ENCODE results near the gene SLIT1.

Gene SLIT1

DNA sequence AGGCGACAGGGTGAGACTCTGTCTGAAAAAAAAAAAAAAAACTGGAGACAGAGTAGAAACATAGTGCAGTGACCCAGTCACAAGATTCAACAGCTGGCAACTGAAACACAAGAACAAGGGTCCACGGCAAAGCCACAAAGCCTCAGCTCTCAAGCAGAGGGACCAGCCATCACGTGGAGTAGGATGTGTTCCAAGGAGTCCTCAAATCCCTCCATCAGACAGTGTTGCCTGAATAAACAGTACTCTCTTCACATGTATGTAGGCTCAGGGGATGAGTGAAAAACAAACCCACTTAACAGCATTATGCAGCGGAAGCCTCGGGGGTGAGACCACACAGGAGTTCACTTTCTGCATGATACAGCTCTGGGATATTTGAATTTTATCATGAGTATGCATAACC lies 62.0 kb downstream of the SLIT1 start:
- no peak for TF ChIP-seq CTCF (IDR thresholded peaks at IDR 0.05; ENCODE audit: insufficient read depth, low read depth, low read length, missing control alignments)

GRCh38 chr10:97121041-97121440 lies 64.7 kb downstream of the SLIT1 start:
- TF ChIP-seq CTCF (IDR thresholded peaks at IDR 0.05; ENCODE audit: insufficient read depth, low read depth, low read length, missing control alignments): no peak
- no peak for DNase-seq (ENCODE audit: low read depth)
- H3K4me3 ChIP-seq (ENCODE audit: low read length): no peak overlapping the region

More for the DNA sequence above, 62.0 kb downstream of the SLIT1 start:
- no peak overlapping the region for H3K4me3 ChIP-seq (ENCODE audit: low read length)
- no peak for DNase-seq (ENCODE audit: low read depth)

DNA sequence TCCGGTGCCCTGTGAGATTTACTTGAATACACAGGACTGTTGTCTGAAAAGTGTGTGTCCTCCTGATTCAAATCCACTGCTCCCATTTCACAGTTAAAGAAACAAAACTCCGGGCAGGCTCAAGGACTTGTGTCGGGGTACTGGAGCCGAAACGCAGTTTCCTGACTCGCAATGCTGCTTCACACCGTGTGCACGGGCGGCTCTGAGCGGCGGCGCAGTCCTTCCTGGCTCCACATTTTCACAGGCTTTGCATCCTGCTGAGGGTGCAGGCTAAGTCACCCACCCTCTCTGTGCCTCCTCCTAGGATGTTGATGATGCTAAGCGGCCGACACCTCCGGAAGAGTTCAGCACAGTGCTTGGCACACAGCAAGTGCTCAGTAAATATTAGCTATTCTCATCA lies 65.4 kb downstream of the SLIT1 start:
- no peak for TF ChIP-seq CTCF (IDR thresholded peaks at IDR 0.05; ENCODE audit: insufficient read depth, low read depth, low read length, missing control alignments)
- no peak for DNase-seq (ENCODE audit: low read depth)
- no peak overlapping the region for H3K4me3 ChIP-seq (ENCODE audit: low read length)

GRCh38 chr10:97119058-97119745 lies 66.6 kb downstream of the SLIT1 start:
- TF ChIP-seq CTCF (IDR thresholded peaks at IDR 0.05; ENCODE audit: insufficient read depth, low read depth, low read length, missing control alignments): no peak
- no peak for DNase-seq (ENCODE audit: low read depth)
- no peak overlapping the region for H3K4me3 ChIP-seq (ENCODE audit: low read length)

DNA sequence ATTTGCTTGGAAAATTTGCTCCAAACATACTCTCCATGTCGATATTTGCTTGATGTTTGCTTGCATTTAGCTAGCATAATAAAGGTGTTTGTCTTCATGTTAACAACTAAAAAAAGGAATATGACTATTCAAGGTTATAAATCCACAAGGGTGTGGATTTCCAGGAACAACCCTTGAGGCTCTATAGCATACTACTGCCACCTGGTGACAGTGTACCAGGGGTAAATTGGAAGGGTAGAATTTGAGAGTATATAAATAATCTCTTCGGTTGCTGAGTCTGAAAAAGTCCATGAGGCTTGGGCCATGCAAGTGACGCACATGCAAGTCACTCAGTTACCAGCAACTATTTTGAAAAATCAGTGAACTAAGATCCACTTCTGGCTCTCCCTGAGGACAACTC lies 68.4 kb downstream of the SLIT1 start:
- no peak overlapping the region for H3K4me3 ChIP-seq (ENCODE audit: low read length)
- peak; percentile 57 for TF ChIP-seq CTCF (IDR thresholded peaks at IDR 0.05; ENCODE audit: insufficient read depth, low read depth, low read length, missing control alignments)
- DNase-seq (ENCODE audit: low read depth): peak; percentile 51

DNA sequence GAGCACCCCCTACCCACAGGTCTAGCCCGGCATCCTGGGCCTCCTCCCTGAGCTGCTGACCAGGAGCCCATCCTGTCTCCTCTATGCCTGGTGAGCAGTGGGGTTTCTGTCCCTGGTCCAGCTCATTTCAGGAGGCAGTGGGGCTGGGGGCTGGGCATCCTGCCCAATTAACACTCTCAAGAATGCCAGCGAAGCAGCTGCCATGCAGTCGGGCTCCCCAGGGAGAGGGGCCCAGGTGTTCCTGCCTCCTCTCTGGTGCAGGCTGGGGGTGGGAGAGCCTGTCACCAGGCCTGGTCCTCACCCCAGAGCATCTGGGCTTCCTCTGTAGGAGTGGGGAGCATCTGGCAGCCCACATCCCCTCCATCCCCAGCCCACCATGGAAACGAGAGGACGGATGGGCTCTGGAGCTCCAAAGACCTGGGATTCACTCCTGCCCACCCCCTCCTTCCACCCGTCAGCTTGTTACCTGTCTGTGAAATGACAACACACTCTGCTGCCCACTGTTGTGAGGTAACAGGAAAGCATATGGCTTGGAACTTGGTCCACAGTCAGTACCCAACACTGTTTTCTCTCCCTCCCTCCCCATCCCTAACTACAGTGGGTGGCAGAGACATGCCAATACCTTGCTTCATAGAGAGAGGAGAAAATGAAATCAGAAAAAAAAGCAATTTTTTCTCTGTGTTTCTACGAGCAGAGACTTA lies 69.1 kb downstream of the SLIT1 start:
- DNase-seq (ENCODE audit: low read depth): no peak
- TF ChIP-seq CTCF (IDR thresholded peaks at IDR 0.05; ENCODE audit: insufficient read depth, low read depth, low read length, missing control alignments): no peak
- no peak overlapping the region for H3K4me3 ChIP-seq (ENCODE audit: low read length)

Measured in epithelial cell of esophagus (primary cell).